WTC11 (cell line): ENCODE measurements around the gene POGLUT2. TPM values are rescaled to one million over a fixed set of nuclear protein-coding genes. Genes with fewer than 3 reads are reported as not detected.

Source experiments
- ATAC-seq: fragments of 200-7000 bp; cut with Tn5 transposase; 2 replicates; pipeline ENCODE4 v1.10.0; 2021; ENCODE audit warnings: mild to moderate bottlenecking, moderate library complexity
- CTCF ChIA-PET: fragments of 300-600 bp; sonication (Branson Sonifier 250); formaldehyde crosslinking; loops from one replicate; lab custom pipeline; 2021; ENCODE audit warnings: antibody characterized with exemption; lab: Charles Lee
- POLR2A ChIA-PET: fragments of 350-600 bp; sonication (Branson Sonifier 250); formaldehyde crosslinking; loops from one replicate; lab custom pipeline; 2021; ENCODE audit warnings: antibody characterized with exemption; lab: Charles Lee
- DNase-seq: peaks from one replicate; pipeline ENCODE4 v3.0.0; 2021; ENCODE audit warnings: low spot score
- H3K27ac Mint-ChIP-seq: 2 replicates; pipeline ENCODE4 v1.8.0; 2021; ENCODE audit warnings: mixed read lengths
- H3K27me3 Mint-ChIP-seq: 2 replicates; pipeline ENCODE4 v1.8.0; 2021; ENCODE audit warnings: low read depth, mild to moderate bottlenecking, moderate library complexity, mixed read lengths
- H3K36me3 Mint-ChIP-seq: 2 replicates; pipeline ENCODE4 v1.8.0; 2021; ENCODE audit warnings: mixed read lengths
- H3K4me1 Mint-ChIP-seq: 2 replicates; pipeline ENCODE4 v1.8.0; 2022; ENCODE audit warnings: mixed read lengths
- H3K4me3 Mint-ChIP-seq: 2 replicates; pipeline ENCODE4 v1.8.0; 2021; ENCODE audit warnings: mild to moderate bottlenecking, moderate library complexity, mixed read lengths
- H3K9me3 Mint-ChIP-seq: 2 replicates; pipeline ENCODE4 v1.8.0; 2021; ENCODE audit warnings: mixed read lengths
- ETV6 ChIP-seq: sonication (generic); formaldehyde crosslinking; IDR thresholded peaks from 2 replicates; pipeline ENCODE4 v1.8.1; 2022; ENCODE audit warnings: mild to moderate bottlenecking, missing genetic modification reagents
- GRHL2 ChIP-seq: fragments of 250-450 bp; sonication (Bioruptor Pico); IDR thresholded peaks from 2 replicates; pipeline ENCODE4 v1.8.0; 2022; ENCODE audit warnings: mild to moderate bottlenecking, moderate library complexity; ENCODE audit not compliant: insufficient replicate concordance, severe bottlenecking
- IRF2 ChIP-seq: sonication (generic); formaldehyde crosslinking; IDR thresholded peaks from 2 replicates; pipeline ENCODE4 v1.8.0; 2022; ENCODE audit warnings: low read depth, missing genetic modification reagents, borderline replicate concordance
- JUN ChIP-seq: sonication (generic); formaldehyde crosslinking; IDR thresholded peaks from 2 replicates; pipeline ENCODE4 v1.8.0; 2023; ENCODE audit warnings: mild to moderate bottlenecking, missing genetic modification reagents
- MYBL2 ChIP-seq: sonication (generic); formaldehyde crosslinking; IDR thresholded peaks from 2 replicates; pipeline ENCODE4 v1.8.1; 2023; ENCODE audit warnings: mild to moderate bottlenecking, moderate library complexity, missing genetic modification reagents
- NFATC4 ChIP-seq: fragments of 250-450 bp; sonication (Bioruptor Pico); IDR thresholded peaks from 2 replicates; pipeline ENCODE4 v1.9.0; 2021; ENCODE audit warnings: mild to moderate bottlenecking
- SMAD4 ChIP-seq: sonication (generic); formaldehyde crosslinking; IDR thresholded peaks from 2 replicates; pipeline ENCODE4 v1.8.0; 2022; ENCODE audit warnings: mild to moderate bottlenecking, missing genetic modification reagents
- SOX15 ChIP-seq: fragments of 250-450 bp; sonication (Bioruptor Pico); IDR thresholded peaks from 2 replicates; pipeline ENCODE4 v1.9.0; 2021; ENCODE audit warnings: mild to moderate bottlenecking
- TEAD1 ChIP-seq: sonication (generic); formaldehyde crosslinking; IDR thresholded peaks from 2 replicates; pipeline ENCODE4 v1.8.0; 2022; ENCODE audit warnings: mild to moderate bottlenecking, missing genetic modification reagents
- ZNF219 ChIP-seq: sonication (generic); formaldehyde crosslinking; IDR thresholded peaks from 2 replicates; pipeline ENCODE4 v1.8.0; 2023; ENCODE audit warnings: missing genetic modification reagents, mild to moderate bottlenecking, borderline replicate concordance
- ZNF232 ChIP-seq: sonication (generic); formaldehyde crosslinking; IDR thresholded peaks from 2 replicates; pipeline ENCODE4 v1.8.0; 2022; ENCODE audit warnings: mild to moderate bottlenecking, missing genetic modification reagents
- ZNF317 ChIP-seq: sonication (generic); formaldehyde crosslinking; IDR thresholded peaks from 2 replicates; pipeline ENCODE4 v1.8.1; 2023; ENCODE audit warnings: low read depth, mild to moderate bottlenecking, moderate library complexity, missing genetic modification reagents, borderline replicate concordance
- ZNF423 ChIP-seq: fragments of 250-450 bp; sonication (Bioruptor Pico); IDR thresholded peaks from 2 replicates; pipeline ENCODE4 v2.1.2; 2022; ENCODE audit warnings: mild to moderate bottlenecking, moderate library complexity
- total RNA-seq: library from RNA; stranded (reverse); gene quantifications from 3 replicates; pipeline ENCODE4 v1.2.3, GENCODE V29; 2021
- TF ChIP-seq, protein P1 (sequence below): fragments of 250-450 bp; sonication (Bioruptor Pico); IDR thresholded peaks from 2 replicates; pipeline ENCODE4 v2.1.2; 2022; ENCODE audit warnings: mild to moderate bottlenecking, moderate library complexity
- TF ChIP-seq, protein P2 (sequence below): sonication (generic); formaldehyde crosslinking; IDR thresholded peaks from 2 replicates; pipeline ENCODE4 v1.8.1; 2022; ENCODE audit warnings: mild to moderate bottlenecking, moderate library complexity, missing genetic modification reagents
- TF ChIP-seq, protein P3 (sequence below): sonication (generic); formaldehyde crosslinking; IDR thresholded peaks from 2 replicates; pipeline ENCODE4 v1.8.0; 2023; ENCODE audit warnings: missing genetic modification reagents, mild to moderate bottlenecking, borderline replicate concordance
- TF ChIP-seq, protein P4 (sequence below): sonication (generic); formaldehyde crosslinking; IDR thresholded peaks from 2 replicates; pipeline ENCODE4 v1.8.1; 2023; ENCODE audit warnings: mild to moderate bottlenecking, missing genetic modification reagents
- TF ChIP-seq, protein P5 (sequence below): sonication (generic); formaldehyde crosslinking; IDR thresholded peaks from 2 replicates; pipeline ENCODE4 v1.8.1; 2023; ENCODE audit warnings: mild to moderate bottlenecking, missing genetic modification reagents
- TF ChIP-seq, protein P6 (sequence below): sonication (generic); formaldehyde crosslinking; IDR thresholded peaks from 2 replicates; pipeline ENCODE4 v1.8.0; 2022; ENCODE audit warnings: mild to moderate bottlenecking, missing genetic modification reagents

Gene POGLUT2
- total RNA-seq, 1 experiment from 2014 or later: 17.2 TPM

DNA sequence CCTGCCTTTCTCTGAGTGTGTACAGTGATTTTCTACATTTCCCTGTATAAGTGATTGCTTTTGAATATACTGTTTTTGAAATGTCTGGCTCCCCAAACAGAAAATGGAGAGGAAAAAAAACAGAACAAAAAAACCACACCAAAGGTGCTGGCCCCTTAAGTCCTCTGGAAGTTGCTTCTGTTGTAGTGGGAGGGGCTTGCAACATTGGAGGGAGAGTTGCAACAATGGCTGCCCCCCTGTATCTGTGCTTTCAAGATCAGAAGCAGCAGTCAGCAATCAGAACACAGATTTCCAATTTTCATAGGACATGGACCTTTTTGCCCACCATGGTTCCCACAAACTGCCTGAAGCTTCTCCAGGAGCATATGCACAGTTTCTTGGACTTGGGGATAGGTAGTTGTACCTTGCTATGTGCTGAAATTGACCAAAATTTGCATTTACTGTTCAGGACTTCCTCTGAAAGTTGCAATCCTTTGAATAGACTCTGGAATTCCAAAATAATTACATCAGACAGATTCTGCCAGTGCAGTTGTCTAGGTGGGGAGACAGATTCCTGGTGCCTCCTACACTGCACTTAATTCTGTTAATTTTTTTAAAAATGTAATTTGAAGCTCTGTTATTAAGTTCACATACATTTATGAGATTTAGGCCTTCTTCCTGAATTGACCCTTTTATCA, 14.0 kb upstream of the POGLUT2 start (continued):
- TF ChIP-seq, protein P1, sequence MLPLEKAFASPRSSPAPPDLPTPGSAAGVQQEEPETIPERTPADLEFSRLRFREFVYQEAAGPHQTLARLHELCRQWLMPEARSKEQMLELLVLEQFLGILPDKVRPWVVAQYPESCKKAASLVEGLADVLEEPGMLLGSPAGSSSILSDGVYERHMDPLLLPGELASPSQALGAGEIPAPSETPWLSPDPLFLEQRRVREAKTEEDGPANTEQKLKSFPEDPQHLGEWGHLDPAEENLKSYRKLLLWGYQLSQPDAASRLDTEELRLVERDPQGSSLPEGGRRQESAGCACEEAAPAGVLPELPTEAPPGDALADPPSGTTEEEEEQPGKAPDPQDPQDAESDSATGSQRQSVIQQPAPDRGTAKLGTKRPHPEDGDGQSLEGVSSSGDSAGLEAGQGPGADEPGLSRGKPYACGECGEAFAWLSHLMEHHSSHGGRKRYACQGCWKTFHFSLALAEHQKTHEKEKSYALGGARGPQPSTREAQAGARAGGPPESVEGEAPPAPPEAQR: no peak
- TF ChIP-seq SOX15 (CRISPR knock-in tag) (no peak), ZNF219 (CRISPR knock-in tag) (no peak), ZNF232 (CRISPR knock-in tag) (no peak), GRHL2 (CRISPR knock-in tag) (no peak), TEAD1 (CRISPR knock-in tag) (no peak), ETV6 (CRISPR knock-in tag) (no peak)
- TF ChIP-seq, protein P2, sequence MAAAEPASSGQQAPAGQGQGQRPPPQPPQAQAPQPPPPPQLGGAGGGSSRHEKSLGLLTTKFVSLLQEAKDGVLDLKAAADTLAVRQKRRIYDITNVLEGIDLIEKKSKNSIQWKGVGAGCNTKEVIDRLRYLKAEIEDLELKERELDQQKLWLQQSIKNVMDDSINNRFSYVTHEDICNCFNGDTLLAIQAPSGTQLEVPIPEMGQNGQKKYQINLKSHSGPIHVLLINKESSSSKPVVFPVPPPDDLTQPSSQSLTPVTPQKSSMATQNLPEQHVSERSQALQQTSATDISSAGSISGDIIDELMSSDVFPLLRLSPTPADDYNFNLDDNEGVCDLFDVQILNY (CRISPR knock-in tag): no peak
- TF ChIP-seq, protein P3, sequence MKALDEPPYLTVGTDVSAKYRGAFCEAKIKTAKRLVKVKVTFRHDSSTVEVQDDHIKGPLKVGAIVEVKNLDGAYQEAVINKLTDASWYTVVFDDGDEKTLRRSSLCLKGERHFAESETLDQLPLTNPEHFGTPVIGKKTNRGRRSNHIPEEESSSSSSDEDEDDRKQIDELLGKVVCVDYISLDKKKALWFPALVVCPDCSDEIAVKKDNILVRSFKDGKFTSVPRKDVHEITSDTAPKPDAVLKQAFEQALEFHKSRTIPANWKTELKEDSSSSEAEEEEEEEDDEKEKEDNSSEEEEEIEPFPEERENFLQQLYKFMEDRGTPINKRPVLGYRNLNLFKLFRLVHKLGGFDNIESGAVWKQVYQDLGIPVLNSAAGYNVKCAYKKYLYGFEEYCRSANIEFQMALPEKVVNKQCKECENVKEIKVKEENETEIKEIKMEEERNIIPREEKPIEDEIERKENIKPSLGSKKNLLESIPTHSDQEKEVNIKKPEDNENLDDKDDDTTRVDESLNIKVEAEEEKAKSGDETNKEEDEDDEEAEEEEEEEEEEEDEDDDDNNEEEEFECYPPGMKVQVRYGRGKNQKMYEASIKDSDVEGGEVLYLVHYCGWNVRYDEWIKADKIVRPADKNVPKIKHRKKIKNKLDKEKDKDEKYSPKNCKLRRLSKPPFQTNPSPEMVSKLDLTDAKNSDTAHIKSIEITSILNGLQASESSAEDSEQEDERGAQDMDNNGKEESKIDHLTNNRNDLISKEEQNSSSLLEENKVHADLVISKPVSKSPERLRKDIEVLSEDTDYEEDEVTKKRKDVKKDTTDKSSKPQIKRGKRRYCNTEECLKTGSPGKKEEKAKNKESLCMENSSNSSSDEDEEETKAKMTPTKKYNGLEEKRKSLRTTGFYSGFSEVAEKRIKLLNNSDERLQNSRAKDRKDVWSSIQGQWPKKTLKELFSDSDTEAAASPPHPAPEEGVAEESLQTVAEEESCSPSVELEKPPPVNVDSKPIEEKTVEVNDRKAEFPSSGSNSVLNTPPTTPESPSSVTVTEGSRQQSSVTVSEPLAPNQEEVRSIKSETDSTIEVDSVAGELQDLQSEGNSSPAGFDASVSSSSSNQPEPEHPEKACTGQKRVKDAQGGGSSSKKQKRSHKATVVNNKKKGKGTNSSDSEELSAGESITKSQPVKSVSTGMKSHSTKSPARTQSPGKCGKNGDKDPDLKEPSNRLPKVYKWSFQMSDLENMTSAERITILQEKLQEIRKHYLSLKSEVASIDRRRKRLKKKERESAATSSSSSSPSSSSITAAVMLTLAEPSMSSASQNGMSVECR: no peak

DNA sequence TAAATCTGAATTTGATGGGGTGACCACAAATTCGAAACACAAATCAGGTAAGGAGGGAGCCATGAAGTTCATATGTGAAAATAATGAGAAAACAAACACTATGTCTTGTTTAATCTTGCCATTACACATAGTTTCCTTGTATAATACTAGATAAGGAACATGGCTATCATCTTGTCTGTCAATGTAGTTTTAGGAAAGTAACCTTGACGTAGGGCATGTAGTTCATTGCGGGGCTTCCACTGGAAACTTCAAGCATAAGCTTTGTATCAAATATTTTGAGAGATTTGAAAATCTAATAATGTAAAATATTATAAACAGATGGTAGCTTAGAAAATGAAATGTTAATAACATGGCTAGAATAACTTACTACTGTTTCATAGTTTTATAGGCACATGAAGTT, 8.9 kb upstream of the POGLUT2 start:
- Mint-ChIP-seq H3K27me3 (no peaks in the 10 kb centered on the region), H3K4me3 (no peak overlapping the region), H3K36me3 (peaks cover 17% of the 10 kb centered on the region), H3K27ac (no peak overlapping the region), H3K9me3 (peaks cover 17% of the 10 kb centered on the region), H3K4me1 (peaks cover 3% of the 10 kb centered on the region; the same call in 1 of the 2 replicates)
- no peak for TF ChIP-seq NFATC4 (CRISPR knock-in tag)
- TF ChIP-seq, protein P4, sequence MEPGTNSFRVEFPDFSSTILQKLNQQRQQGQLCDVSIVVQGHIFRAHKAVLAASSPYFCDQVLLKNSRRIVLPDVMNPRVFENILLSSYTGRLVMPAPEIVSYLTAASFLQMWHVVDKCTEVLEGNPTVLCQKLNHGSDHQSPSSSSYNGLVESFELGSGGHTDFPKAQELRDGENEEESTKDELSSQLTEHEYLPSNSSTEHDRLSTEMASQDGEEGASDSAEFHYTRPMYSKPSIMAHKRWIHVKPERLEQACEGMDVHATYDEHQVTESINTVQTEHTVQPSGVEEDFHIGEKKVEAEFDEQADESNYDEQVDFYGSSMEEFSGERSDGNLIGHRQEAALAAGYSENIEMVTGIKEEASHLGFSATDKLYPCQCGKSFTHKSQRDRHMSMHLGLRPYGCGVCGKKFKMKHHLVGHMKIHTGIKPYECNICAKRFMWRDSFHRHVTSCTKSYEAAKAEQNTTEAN (CRISPR knock-in tag): no peak
- TF ChIP-seq IRF2: no peak
- no peak for TF ChIP-seq SMAD4 (CRISPR knock-in tag)
- no peak for TF ChIP-seq ZNF219 (CRISPR knock-in tag)
- TF ChIP-seq ZNF423 (CRISPR knock-in tag): no peak
- TF ChIP-seq MYBL2 (CRISPR knock-in tag): no peak
- TF ChIP-seq ZNF317 (CRISPR knock-in tag): no peak
- POLR2A ChIA-PET: no interaction called here
- no peak for ATAC-seq
- no peak for DNase-seq
- CTCF ChIA-PET: no interaction called here

DNA sequence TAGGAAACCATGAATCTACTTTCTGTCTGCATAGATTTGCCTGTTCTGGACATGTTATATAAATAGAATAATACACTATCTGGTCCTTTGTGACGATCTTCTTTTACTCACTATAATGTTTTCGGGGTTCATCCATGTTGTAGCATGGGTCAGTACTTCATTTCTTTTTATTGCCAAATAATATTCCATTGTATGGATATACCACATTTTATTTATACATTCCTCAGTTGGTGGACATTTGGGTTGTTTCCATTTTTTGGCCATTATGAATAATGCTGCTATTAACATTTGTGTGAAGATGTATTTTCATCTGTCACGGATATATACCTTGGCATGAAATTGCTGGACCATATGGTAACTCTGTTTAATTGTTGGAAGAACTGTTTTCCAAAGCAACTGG, 6.9 kb upstream of the POGLUT2 start:
- Mint-ChIP-seq H3K27ac (no peak overlapping the region), H3K9me3 (peaks cover 7% of the 10 kb centered on the region), H3K4me1 (0 out of 2 replicates have a peak, but pooled peaks cover 3% of the 10 kb centered on the region), H3K4me3 (no peak overlapping the region), H3K36me3 (peaks cover 6% of the 10 kb centered on the region), H3K27me3 (peaks cover 8% of the 10 kb centered on the region)
- DNase-seq: no peak
- ChIA-PET CTCF (no interaction called here), POLR2A (no interaction called here)
- no peak for TF ChIP-seq IRF2
- TF ChIP-seq, protein P5, sequence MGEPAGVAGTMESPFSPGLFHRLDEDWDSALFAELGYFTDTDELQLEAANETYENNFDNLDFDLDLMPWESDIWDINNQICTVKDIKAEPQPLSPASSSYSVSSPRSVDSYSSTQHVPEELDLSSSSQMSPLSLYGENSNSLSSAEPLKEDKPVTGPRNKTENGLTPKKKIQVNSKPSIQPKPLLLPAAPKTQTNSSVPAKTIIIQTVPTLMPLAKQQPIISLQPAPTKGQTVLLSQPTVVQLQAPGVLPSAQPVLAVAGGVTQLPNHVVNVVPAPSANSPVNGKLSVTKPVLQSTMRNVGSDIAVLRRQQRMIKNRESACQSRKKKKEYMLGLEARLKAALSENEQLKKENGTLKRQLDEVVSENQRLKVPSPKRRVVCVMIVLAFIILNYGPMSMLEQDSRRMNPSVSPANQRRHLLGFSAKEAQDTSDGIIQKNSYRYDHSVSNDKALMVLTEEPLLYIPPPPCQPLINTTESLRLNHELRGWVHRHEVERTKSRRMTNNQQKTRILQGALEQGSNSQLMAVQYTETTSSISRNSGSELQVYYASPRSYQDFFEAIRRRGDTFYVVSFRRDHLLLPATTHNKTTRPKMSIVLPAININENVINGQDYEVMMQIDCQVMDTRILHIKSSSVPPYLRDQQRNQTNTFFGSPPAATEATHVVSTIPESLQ (CRISPR knock-in tag): no peak
- TF ChIP-seq, protein P6, sequence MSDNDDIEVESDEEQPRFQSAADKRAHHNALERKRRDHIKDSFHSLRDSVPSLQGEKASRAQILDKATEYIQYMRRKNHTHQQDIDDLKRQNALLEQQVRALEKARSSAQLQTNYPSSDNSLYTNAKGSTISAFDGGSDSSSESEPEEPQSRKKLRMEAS (CRISPR knock-in tag): no peak
- no peak for TF ChIP-seq JUN
- no peak for TF ChIP-seq TEAD1 (CRISPR knock-in tag)
- no peak for ATAC-seq
